Loucy (cell line): ENCODE measurements around the gene SIK2.

ENCODE experiments used
- H2AFZ ChIP-seq: fragments of 200-600 bp; sonication (generic); 2 replicates; pipeline ENCODE4 v1.6.0; 2016; ENCODE audit warnings: antibody characterized with exemption, mild to moderate bottlenecking, low read length, moderate library complexity
- H3F3A ChIP-seq: fragments of 200-600 bp; 2 replicates; pipeline ENCODE4 v1.6.0; 2016; ENCODE audit warnings: antibody characterized with exemption, low read depth, mild to moderate bottlenecking
- H3K27me3 ChIP-seq: fragments of 200-600 bp; sonication (generic); 2 replicates; pipeline ENCODE4 v1.6.1; 2014; ENCODE audit warnings: low read length, mild to moderate bottlenecking; ENCODE audit not compliant: insufficient read depth, poor library complexity, severe bottlenecking
- H3K36me3 ChIP-seq: fragments of 200-600 bp; sonication (generic); 2 replicates; pipeline ENCODE4 v1.6.1; 2016; ENCODE audit warnings: low read length; ENCODE audit not compliant: insufficient read depth
- H3K4me1 ChIP-seq: fragments of 200-600 bp; sonication (generic); 2 replicates; pipeline ENCODE4 v1.5.1; 2014; ENCODE audit warnings: low read length, mild to moderate bottlenecking; ENCODE audit not compliant: insufficient read depth, poor library complexity, severe bottlenecking
- H3K4me2 ChIP-seq: fragments of 200-600 bp; sonication (generic); 2 replicates; pipeline ENCODE4 v1.6.0; 2014; ENCODE audit warnings: antibody characterized with exemption, low read length, low read depth, mild to moderate bottlenecking; ENCODE audit not compliant: poor library complexity, severe bottlenecking
- H3K4me3 ChIP-seq: fragments of 200-600 bp; sonication (generic); 2 replicates; pipeline ENCODE4 v1.5.1; 2014; ENCODE audit warnings: low read length, mild to moderate bottlenecking, mixed read lengths; ENCODE audit not compliant: poor library complexity, severe bottlenecking
- H3K79me2 ChIP-seq: fragments of 200-600 bp; sonication (generic); 2 replicates; pipeline ENCODE4 v1.6.1; 2014; ENCODE audit warnings: low read length; ENCODE audit not compliant: insufficient read depth
- H3K9ac ChIP-seq: fragments of 200-600 bp; sonication (generic); 2 replicates; pipeline ENCODE4 v1.6.0; 2014; ENCODE audit warnings: mild to moderate bottlenecking, low read depth, low read length, moderate library complexity; ENCODE audit not compliant: poor library complexity, severe bottlenecking
- H3K9me2 ChIP-seq: fragments of 200-600 bp; sonication (generic); replicated peaks from 2 replicates; pipeline ENCODE4 v1.6.1; 2016; ENCODE audit warnings: low read depth, low read length, mixed read lengths
- H3K9me3 ChIP-seq: fragments of 200-600 bp; sonication (generic); 2 replicates; pipeline ENCODE4 v1.6.1; 2014; ENCODE audit warnings: mild to moderate bottlenecking, antibody characterized with exemption, low read length, low read depth; ENCODE audit not compliant: insufficient read depth
- H4K20me1 ChIP-seq: fragments of 200-600 bp; sonication (generic); 2 replicates; pipeline ENCODE4 v1.6.0; 2014; ENCODE audit warnings: antibody characterized with exemption, low read length, mild to moderate bottlenecking; ENCODE audit not compliant: insufficient read depth, poor library complexity, severe bottlenecking
- EZH2phosphoT487 ChIP-seq: fragments of 200-600 bp; IDR thresholded peaks from 2 replicates; pipeline ENCODE4 v1.6.1; 2018; ENCODE audit warnings: antibody characterized with exemption, mild to moderate bottlenecking, moderate library complexity, borderline replicate concordance
- TF ChIP-seq, protein P1 (sequence below): fragments of 200-600 bp; sonication (generic); conservative IDR thresholded peaks from 2 replicates; pipeline ENCODE4 v1.5.1; 2014; ENCODE audit warnings: mild to moderate bottlenecking, antibody characterized with exemption, low read length

The SIK2 gene

DNA sequence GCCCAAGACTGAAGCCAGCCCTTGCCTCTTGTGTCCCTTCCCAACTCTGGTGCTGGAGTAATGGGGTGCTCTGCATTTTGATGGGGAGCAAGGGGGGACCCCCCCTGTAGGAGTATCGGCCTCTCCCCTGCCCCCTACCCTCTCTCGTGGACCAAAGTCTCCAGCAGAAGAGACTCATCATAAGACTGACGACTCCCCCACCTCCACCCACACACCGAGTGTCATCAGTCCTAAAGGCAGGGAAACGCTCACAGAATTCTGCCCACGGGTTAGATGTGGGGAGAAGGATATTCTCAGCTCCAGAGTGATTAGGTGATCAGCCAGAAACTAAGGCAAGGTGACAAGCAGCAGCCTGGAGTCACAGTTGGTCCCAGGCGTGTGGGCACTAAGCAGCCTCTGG is 125.2 kb downstream of the SIK2 start:
- no peaks in the 10 kb centered on the region for H3K4me1 ChIP-seq
- no peak overlapping the region for H2AFZ ChIP-seq
- no peaks in the 10 kb centered on the region for H3F3A ChIP-seq
- no peaks in the 10 kb centered on the region for H3K79me2 ChIP-seq
- TF ChIP-seq, protein P1, sequence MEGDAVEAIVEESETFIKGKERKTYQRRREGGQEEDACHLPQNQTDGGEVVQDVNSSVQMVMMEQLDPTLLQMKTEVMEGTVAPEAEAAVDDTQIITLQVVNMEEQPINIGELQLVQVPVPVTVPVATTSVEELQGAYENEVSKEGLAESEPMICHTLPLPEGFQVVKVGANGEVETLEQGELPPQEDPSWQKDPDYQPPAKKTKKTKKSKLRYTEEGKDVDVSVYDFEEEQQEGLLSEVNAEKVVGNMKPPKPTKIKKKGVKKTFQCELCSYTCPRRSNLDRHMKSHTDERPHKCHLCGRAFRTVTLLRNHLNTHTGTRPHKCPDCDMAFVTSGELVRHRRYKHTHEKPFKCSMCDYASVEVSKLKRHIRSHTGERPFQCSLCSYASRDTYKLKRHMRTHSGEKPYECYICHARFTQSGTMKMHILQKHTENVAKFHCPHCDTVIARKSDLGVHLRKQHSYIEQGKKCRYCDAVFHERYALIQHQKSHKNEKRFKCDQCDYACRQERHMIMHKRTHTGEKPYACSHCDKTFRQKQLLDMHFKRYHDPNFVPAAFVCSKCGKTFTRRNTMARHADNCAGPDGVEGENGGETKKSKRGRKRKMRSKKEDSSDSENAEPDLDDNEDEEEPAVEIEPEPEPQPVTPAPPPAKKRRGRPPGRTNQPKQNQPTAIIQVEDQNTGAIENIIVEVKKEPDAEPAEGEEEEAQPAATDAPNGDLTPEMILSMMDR, result no peak
- TF ChIP-seq EZH2phosphoT487, result no peak
- H3K9me3 ChIP-seq, result no peaks in the 10 kb centered on the region
- H3K27me3 ChIP-seq, result no peaks in the 10 kb centered on the region
- no peaks in the 10 kb centered on the region for H3K9me2 ChIP-seq
- peaks cover 46% of the 10 kb centered on the region; the same call in 1 of the 2 replicates for H3K36me3 ChIP-seq
- H3K4me3 ChIP-seq, result no peak overlapping the region
- H3K4me2 ChIP-seq, result no peak overlapping the region
- H4K20me1 ChIP-seq, result no peaks in the 10 kb centered on the region
- H3K9ac ChIP-seq, result no peak overlapping the region

DNA sequence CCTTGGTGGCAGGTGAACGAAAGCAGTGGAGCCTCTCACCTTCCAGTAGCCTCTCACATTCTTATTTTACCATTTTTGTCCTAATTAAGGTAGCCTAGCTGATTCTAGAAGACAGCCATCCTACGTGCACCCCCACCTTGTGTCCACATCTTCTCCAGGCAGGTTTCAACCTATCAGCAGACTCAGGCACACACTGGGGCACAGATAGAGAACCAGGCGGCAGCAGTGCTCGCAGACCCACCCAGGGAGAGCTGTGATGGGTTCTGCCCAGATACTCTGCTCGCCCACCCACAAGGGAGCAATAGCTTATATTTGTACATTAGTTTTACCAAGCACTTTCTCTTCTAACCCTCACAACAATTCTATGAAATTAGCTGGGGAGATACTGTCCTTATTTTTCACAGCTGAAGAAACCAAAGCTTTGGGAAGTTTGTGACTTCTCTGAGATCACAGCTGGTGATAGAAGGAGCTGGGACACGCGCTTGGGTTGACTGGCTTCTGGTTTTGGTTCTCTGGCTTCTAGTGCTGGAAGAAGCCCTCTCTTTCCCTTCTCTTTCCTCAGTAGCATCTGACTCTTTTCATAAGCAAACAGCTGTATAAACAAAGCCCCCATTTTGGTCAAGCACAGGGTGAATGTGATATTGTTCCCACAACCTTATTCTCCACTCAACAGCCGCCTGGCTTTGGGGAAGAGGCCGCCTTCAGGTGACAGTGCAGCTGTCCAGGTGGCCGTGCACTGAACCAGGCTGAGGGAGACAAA is 127.0 kb downstream of the SIK2 start:
- H3K27me3 ChIP-seq, result no peaks in the 10 kb centered on the region
- no peak overlapping the region for H3K4me3 ChIP-seq
- no peak overlapping the region for H3K9ac ChIP-seq
- no peaks in the 10 kb centered on the region for H3K9me2 ChIP-seq
- H3K36me3 ChIP-seq, result peaks cover 28% of the 10 kb centered on the region; the same call in 1 of the 2 replicates
- H3K4me2 ChIP-seq, result no peak overlapping the region
- no peaks in the 10 kb centered on the region for H3F3A ChIP-seq
- H4K20me1 ChIP-seq, result no peaks in the 10 kb centered on the region
- no peaks in the 10 kb centered on the region for H3K4me1 ChIP-seq
- TF ChIP-seq, protein P1, result no peak
- TF ChIP-seq EZH2phosphoT487, result no peak
- no peaks in the 10 kb centered on the region for H3K9me3 ChIP-seq
- H3K79me2 ChIP-seq, result no peaks in the 10 kb centered on the region
- no peak overlapping the region for H2AFZ ChIP-seq

DNA sequence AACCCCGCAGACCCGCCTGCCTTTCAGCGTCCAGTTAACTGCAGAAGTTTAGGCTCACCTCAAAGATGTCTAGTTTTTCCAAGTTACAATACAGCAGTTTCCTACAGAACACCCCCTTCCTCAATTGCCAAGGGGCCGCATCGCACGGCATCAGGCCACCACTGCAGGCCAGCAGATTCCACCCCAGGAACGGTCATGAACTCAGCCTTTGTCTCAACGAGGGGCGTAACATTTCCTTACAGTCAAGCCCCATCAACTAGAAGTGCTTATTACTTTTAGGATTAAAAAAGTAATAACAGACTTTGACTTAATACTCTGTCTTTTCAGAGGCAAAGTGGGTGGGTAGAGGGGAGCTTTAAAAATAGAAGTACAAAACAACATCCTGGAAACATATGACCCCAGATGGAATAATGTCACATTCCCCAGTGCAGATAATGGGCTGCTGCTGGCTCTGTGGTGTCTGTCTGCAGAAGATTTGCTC is 127.6 kb downstream of the SIK2 start:
- H3K9ac ChIP-seq, result no peak overlapping the region
- no peaks in the 10 kb centered on the region for H3K4me1 ChIP-seq

More for the DNA sequence above, 127.6 kb downstream of the SIK2 start:
- Histone ChIP-seq H4K20me1 (no peaks in the 10 kb centered on the region), H3K79me2 (no peaks in the 10 kb centered on the region), H3K4me2 (no peak overlapping the region), H3F3A (no peaks in the 10 kb centered on the region), H3K9me2 (no peaks in the 10 kb centered on the region), H3K9me3 (no peaks in the 10 kb centered on the region), H3K36me3 (peaks cover 22% of the 10 kb centered on the region; the same call in 1 of the 2 replicates), H3K27me3 (no peaks in the 10 kb centered on the region), H3K4me3 (no peak overlapping the region), H2AFZ (no peak overlapping the region)
- TF ChIP-seq, protein P1, result no peak
